ENCODE data around the gene CHID1.
A peak's percentile ranks its signal among the peaks of the same experiment; 100 is the strongest.

GRCh38 chr11:829847-830294, 80.7 kb downstream of the CHID1 start:
- TF ChIP-seq POLR2A (IDR thresholded peaks at IDR 0.05): peak; percentile 32
- no peak for TF ChIP-seq CTCF (IDR thresholded peaks at IDR 0.05)

Data from right lobe of liver (tissue), 4 donors.